B cell (primary cell): ENCODE results near the gene RBP3. TPM values are rescaled to one million over a fixed set of nuclear protein-coding genes. Genes with fewer than 3 reads are reported as not detected.

Source experiments
- ATAC-seq: fragments of 200-7000 bp; cut with Tn5 transposase; one replicate; pipeline ENCODE4 v1.10.0; 2021; ENCODE audit warnings: low read depth, mild to moderate bottlenecking, moderate number of reproducible peaks, moderate library complexity
- CTCF ChIA-PET: fragments of 350-600 bp; sonication (Branson Sonifier 250); formaldehyde crosslinking; loops from one replicate; lab custom pipeline; 2021; ENCODE audit warnings: antibody characterized with exemption, inconsistent platforms; lab: Charles Lee
- POLR2A ChIA-PET: fragments of 350-600 bp; sonication (Branson Sonifier 250); formaldehyde crosslinking; loops from one replicate; lab custom pipeline; 2021; ENCODE audit warnings: antibody characterized with exemption; lab: Charles Lee
- DNase-seq: peaks from one replicate; pipeline ENCODE4 v3.0.0; 2013
- H2AFZ ChIP-seq: 2 replicates; pipeline ENCODE4 v1.6.1; 2012; ENCODE audit warnings: mild to moderate bottlenecking, low read depth, low read length; ENCODE audit not compliant: insufficient read depth, poor library complexity, severe bottlenecking
- H3K27ac ChIP-seq, 2 donors: 1 replicate in 1 of 2; 2 replicates in 1 of 2; pipeline ENCODE4 v1.5.1; 2012 to 2013; ENCODE audit warnings: low read length in 2 of 2, mild to moderate bottlenecking in 2 of 2, moderate library complexity in 1 of 2
- H3K27me3 ChIP-seq, 4 experiments: fragments of 200-600 bp in 1 of 4; sonication (generic) in 1 of 4; replicated peaks in 1 of 4; 1 replicate in 2 of 4; 2 replicates in 2 of 4; pipeline versions ENCODE4 v1.6.1 to v1.7.0; 2013 to 2016; ENCODE audit warnings: low read length in 3 of 4, mild to moderate bottlenecking in 2 of 4, mixed read lengths in 1 of 4, moderate library complexity in 1 of 4; ENCODE audit not compliant: insufficient read depth in 4 of 4, control insufficient read depth in 3 of 4; ENCODE audit errors: control extremely low read depth in 1 of 4
- H3K36me3 ChIP-seq, 2 experiments: replicated peaks in 1 of 2; 1 replicate in 1 of 2; 2 replicates in 1 of 2; pipeline versions ENCODE4 v1.6.1 to v1.7.1; 2013; ENCODE audit warnings: low read length in 1 of 2; ENCODE audit not compliant: insufficient read depth in 2 of 2, control insufficient read depth in 1 of 2; ENCODE audit errors: control extremely low read depth in 1 of 2, extremely low read depth in 1 of 2
- H3K4me1 ChIP-seq, 2 donors: fragments of 200-600 bp in 1 of 2; sonication (generic) in 1 of 2; 1 replicate in 1 of 2; 2 replicates in 1 of 2; pipeline versions ENCODE4 v1.5.1 to v1.6.1; 2013 to 2017; ENCODE audit warnings: low read length in 2 of 2; ENCODE audit not compliant: control insufficient read depth in 2 of 2, insufficient read depth in 2 of 2
- H3K4me2 ChIP-seq: replicated peaks from 2 replicates; pipeline ENCODE3; 2012; ENCODE audit warnings: mild to moderate bottlenecking, low read depth, low read length; ENCODE audit not compliant: poor library complexity, severe bottlenecking
- H3K4me3 ChIP-seq, 5 experiments: fragments of 200-600 bp in 1 of 5; sonication (generic) in 1 of 5; 1 replicate in 3 of 5; 2 replicates in 2 of 5; pipeline versions ENCODE4 v1.5.1 to v1.7.0; 2011 to 2016; ENCODE audit warnings: low read length in 4 of 5, mild to moderate bottlenecking in 4 of 5, low read depth in 2 of 5, control low read depth in 1 of 5, moderate library complexity in 1 of 5; ENCODE audit not compliant: insufficient read depth in 1 of 5; ENCODE audit errors: control extremely low read depth in 1 of 5, extremely low read depth in 1 of 5
- H3K79me2 ChIP-seq: fragments of 200-600 bp; sonication (generic); one replicate; pipeline ENCODE4 v1.6.0; 2016; ENCODE audit warnings: low read length; ENCODE audit not compliant: control insufficient read depth, insufficient read depth
- H3K9ac ChIP-seq: fragments of 200-600 bp; sonication (generic); 2 replicates; pipeline ENCODE4 v1.6.1; 2017; ENCODE audit warnings: mild to moderate bottlenecking, low read length, moderate library complexity
- H3K9me3 ChIP-seq, 3 donors: one replicate each; pipeline versions ENCODE4 v1.6.1 to v1.7.1; 2013; ENCODE audit warnings: low read length in 2 of 3; ENCODE audit not compliant: control insufficient read depth in 2 of 3, insufficient read depth in 1 of 3; ENCODE audit errors: control extremely low read depth in 1 of 3
- H4K20me1 ChIP-seq: 2 replicates; pipeline ENCODE4 v1.6.0; 2012; ENCODE audit warnings: mild to moderate bottlenecking, low read length; ENCODE audit not compliant: insufficient read depth, control insufficient read depth, poor library complexity, severe bottlenecking
- H3K27ac Mint-ChIP-seq: one replicate; pipeline ENCODE4 v1.8.0; 2021; ENCODE audit warnings: mixed read lengths
- H3K27me3 Mint-ChIP-seq: one replicate; pipeline ENCODE4 v1.8.0; 2021; ENCODE audit warnings: mixed read lengths
- H3K4me1 Mint-ChIP-seq: one replicate; pipeline ENCODE4 v1.8.0; 2021; ENCODE audit warnings: mixed read lengths
- H3K4me3 Mint-ChIP-seq: one replicate; pipeline ENCODE4 v1.8.0; 2021; ENCODE audit warnings: mixed read lengths
- H3K9me3 Mint-ChIP-seq: one replicate; pipeline ENCODE4 v1.8.0; 2022; ENCODE audit warnings: mixed read lengths; ENCODE audit not compliant: insufficient read depth
- CTCF ChIP-seq: fragments of 200-600 bp; IDR thresholded peaks from one replicate; pipeline ENCODE4 v1.8.0; 2022; ENCODE audit warnings: antibody characterized with exemption, mild to moderate bottlenecking
- EZH2 ChIP-seq: IDR thresholded peaks from 2 replicates; pipeline ENCODE4 v1.6.1; 2012; ENCODE audit warnings: borderline replicate concordance, low read depth, mild to moderate bottlenecking, moderate library complexity, low read length; ENCODE audit not compliant: insufficient read depth, poor library complexity, severe bottlenecking
- WGBS: methylation state at CpG from one replicate; pipeline ENCODE4 v1.1.5; 2013; ENCODE audit warnings: missing lambda C conversion rate; ENCODE audit not compliant: insufficient coverage; 5-methylcytosine and 5-hydroxymethylcytosine counted together
- intact Hi-C: fragments of 100-400 bp; cut with micrococcal nuclease; formaldehyde crosslinking; loops from one replicate; pipeline ENCODE4 v1.10.0; 2022
- polyA plus RNA-seq: library from polyadenylated mRNA; depleted of rRNA; stranded (reverse); fragments of >200 nt; gene quantifications from 2 replicates; pipeline ENCODE4 v1.2.3, GENCODE V29; 2012
- total RNA-seq, 2 donors: library from RNA; stranded (reverse); fragments of 120-200 nt in 1 of 2; gene quantifications; 1 replicate in 1 of 2; 2 replicates in 1 of 2; pipeline versions ENCODE4 v1.2.3 to v1.2.4, GENCODE V29; 2013 to 2022

The RBP3 gene
- total and polyA plus RNA-seq, 2 donors (not counting 1 experiment from before 2014, with no cell fraction given), result not detected

- Histone ChIP-seq H4K20me1 (no peaks in the 10 kb centered on the region), H2AFZ (no peak overlapping the region), H3K4me1 (no peaks in the 10 kb centered on the region), H3K4me2 (no peak overlapping the region), H3K4me3 (no peak overlapping the region), H3K27me3 (no peaks in the 10 kb centered on the region), H3K79me2 (no peaks in the 10 kb centered on the region), H3K9ac (no peak overlapping the region), H3K9me3 (no peaks in the 10 kb centered on the region), H3K36me3 (no peaks in the 10 kb centered on the region), H3K27ac (no peak overlapping the region)
- H3K27me3 Mint-ChIP-seq, result no peaks in the 10 kb centered on the region
- DNase-seq (no peak), ATAC-seq (no peak)
- intact Hi-C loops, result no loop called here
- ChIA-PET POLR2A (no interaction called here), CTCF (no interaction called here)
- TF ChIP-seq EZH2 (no peak), CTCF (no peak)
- no peak overlapping the region for H3K4me3 Mint-ChIP-seq
- no peaks in the 10 kb centered on the region for H3K9me3 Mint-ChIP-seq
- H3K4me1 Mint-ChIP-seq, result no peaks in the 10 kb centered on the region
- no peak overlapping the region for H3K27ac Mint-ChIP-seq
- WGBS, result 76% methylated on average over 24 of the region's 24 CpGs
Measured at GRCh38 chr10:47368431-47369180, 20.4 kb downstream of the RBP3 start.

GRCh38 chr10:47369251-47369894, 21.2 kb downstream of the RBP3 start:
- Mint-ChIP-seq H3K27ac (no peak overlapping the region), H3K9me3 (no peaks in the 10 kb centered on the region), H3K27me3 (no peaks in the 10 kb centered on the region), H3K4me1 (no peaks in the 10 kb centered on the region), H3K4me3 (no peak overlapping the region)
- Histone ChIP-seq H3K27me3 (peaks cover 0 to under 1% (median 0%) of the 10 kb centered on the region in 4 experiments), H3K36me3 (no peaks in the 10 kb centered on the region), H3K4me3 (no peak overlapping the region), H3K27ac (no peak overlapping the region), H3K4me2 (no peak overlapping the region), H3K9ac (no peak overlapping the region), H3K9me3 (no peaks in the 10 kb centered on the region), H2AFZ (no peak overlapping the region), H4K20me1 (no peaks in the 10 kb centered on the region), H3K79me2 (no peaks in the 10 kb centered on the region), H3K4me1 (no peaks in the 10 kb centered on the region)
- 75% methylated on average over 8 of the region's 9 CpGs for WGBS
- CTCF ChIA-PET, result no interaction called here
- no peak for DNase-seq
- intact Hi-C loops, result no loop called here
- no peak for ATAC-seq
- TF ChIP-seq EZH2 (no peak), CTCF (no peak)
- POLR2A ChIA-PET, result no interaction called here
